CD14-positive monocyte (primary cell): Measurements from ENCODE around the gene MGLL. TPM values are rescaled to one million over a fixed set of nuclear protein-coding genes. Genes with fewer than 3 reads are reported as not detected.

Source experiments
- DNase-seq, 3 donors: peaks; one replicate each; pipeline ENCODE4 v3.0.0-alpha.2; 2011 to 2022
- H2AFZ ChIP-seq: 2 replicates; pipeline ENCODE4 v1.6.0; 2012; ENCODE audit warnings: mild to moderate bottlenecking, low read depth, low read length, inconsistent platforms; ENCODE audit not compliant: insufficient read depth, poor library complexity, severe bottlenecking
- H3K27ac ChIP-seq, 2 donors: 1 replicate in 1 of 2; 2 replicates in 1 of 2; pipeline ENCODE4 v1.5.1; 2012 to 2013; ENCODE audit warnings: low read length in 2 of 2, control low read depth in 1 of 2, inconsistent platforms in 1 of 2, low read depth in 1 of 2, mild to moderate bottlenecking in 1 of 2
- H3K27me3 ChIP-seq, 2 donors: one replicate each; pipeline versions ENCODE4 v1.6.0 to v1.6.1; 2011 to 2013; ENCODE audit warnings: low read length in 2 of 2; ENCODE audit not compliant: control insufficient read depth in 2 of 2, insufficient read depth in 2 of 2
- H3K36me3 ChIP-seq, 2 donors: replicated peaks in 1 of 2; 1 replicate in 1 of 2; 2 replicates in 1 of 2; pipeline versions ENCODE4 v1.5.1 to v1.6.1; 2012 to 2013; ENCODE audit warnings: low read length in 2 of 2, control low read depth in 1 of 2, inconsistent platforms in 1 of 2, mild to moderate bottlenecking in 1 of 2; ENCODE audit not compliant: insufficient read depth in 2 of 2, control insufficient read depth in 1 of 2
- H3K4me1 ChIP-seq, 2 donors: 1 replicate in 1 of 2; 2 replicates in 1 of 2; pipeline versions ENCODE4 v1.5.1 to v1.6.1; 2012 to 2013; ENCODE audit warnings: low read length in 2 of 2, control low read depth in 1 of 2, inconsistent platforms in 1 of 2, mild to moderate bottlenecking in 1 of 2, moderate library complexity in 1 of 2; ENCODE audit not compliant: insufficient read depth in 2 of 2, control insufficient read depth in 1 of 2
- H3K4me2 ChIP-seq: replicated peaks from 2 replicates; pipeline ENCODE3; 2012; ENCODE audit warnings: low read length, moderate library complexity, mild to moderate bottlenecking; ENCODE audit not compliant: poor library complexity, severe bottlenecking; ENCODE audit errors: extremely low read depth
- H3K4me3 ChIP-seq, 3 experiments: fragments of 200-600 bp in 1 of 3; sonication (generic) in 1 of 3; replicated peaks in 1 of 3; 1 replicate in 2 of 3; 2 replicates in 1 of 3; pipeline ENCODE4 v1.5.1; 2011 to 2013; ENCODE audit warnings: low read length in 3 of 3, mild to moderate bottlenecking in 3 of 3, control low read depth in 2 of 3, low read depth in 2 of 3, inconsistent platforms in 1 of 3, moderate library complexity in 1 of 3
- H3K79me2 ChIP-seq: 2 replicates; pipeline ENCODE4 v1.6.0; 2012; ENCODE audit warnings: mild to moderate bottlenecking, control low read depth, inconsistent platforms, low read length, moderate library complexity; ENCODE audit not compliant: insufficient read depth
- H3K9ac ChIP-seq: 2 replicates; pipeline ENCODE4 v1.6.0; 2017; ENCODE audit warnings: low read length, mild to moderate bottlenecking; ENCODE audit not compliant: insufficient read depth, poor library complexity, severe bottlenecking
- H3K9me3 ChIP-seq, 2 donors: replicated peaks in 1 of 2; 1 replicate in 1 of 2; 2 replicates in 1 of 2; pipeline versions ENCODE4 v1.5.1 to v1.6.1; 2012 to 2013; ENCODE audit warnings: low read length in 2 of 2, control low read depth in 1 of 2; ENCODE audit not compliant: control insufficient read depth in 1 of 2, insufficient read depth in 1 of 2
- H4K20me1 ChIP-seq: 2 replicates; pipeline ENCODE4 v1.6.0; 2012; ENCODE audit warnings: mild to moderate bottlenecking, low read length, control low read depth, moderate library complexity; ENCODE audit not compliant: insufficient read depth
- H3K27ac Mint-ChIP-seq, 7 donors: one replicate each; pipeline ENCODE4 v1.8.0; 2020; ENCODE audit warnings: mild to moderate bottlenecking in 7 of 7, mixed read lengths in 7 of 7, moderate library complexity in 6 of 7, inconsistent platforms in 2 of 7
- H3K27me3 Mint-ChIP-seq, 3 donors: one replicate each; pipeline ENCODE4 v1.8.0; 2021 to 2022; ENCODE audit warnings: low read depth in 3 of 3, mild to moderate bottlenecking in 3 of 3, mixed read lengths in 3 of 3, moderate library complexity in 3 of 3, inconsistent platforms in 1 of 3
- H3K36me3 Mint-ChIP-seq, 2 donors: one replicate each; pipeline ENCODE4 v1.8.0; 2020; ENCODE audit warnings: mixed read lengths in 2 of 2, inconsistent platforms in 1 of 2, mild to moderate bottlenecking in 1 of 2
- H3K4me1 Mint-ChIP-seq: one replicate; pipeline ENCODE4 v1.8.0; 2020; ENCODE audit warnings: mild to moderate bottlenecking, mixed read lengths
- H3K4me3 Mint-ChIP-seq, 2 donors: one replicate each; pipeline ENCODE4 v1.8.0; 2020; ENCODE audit warnings: mild to moderate bottlenecking in 2 of 2, mixed read lengths in 2 of 2, moderate library complexity in 1 of 2
- H3K9me3 Mint-ChIP-seq, 7 donors: one replicate each; pipeline ENCODE4 v1.8.0; 2020 to 2022; ENCODE audit warnings: mixed read lengths in 7 of 7, mild to moderate bottlenecking in 6 of 7, moderate library complexity in 6 of 7, inconsistent platforms in 2 of 7
- CTCF ChIP-seq: fragments of 200-600 bp; IDR thresholded peaks from one replicate; pipeline ENCODE4 v1.8.0; 2022; ENCODE audit warnings: antibody characterized with exemption, mild to moderate bottlenecking
- WGBS: methylation state at CpG from one replicate; pipeline ENCODE4 v1.1.5; 2013; ENCODE audit warnings: missing lambda C conversion rate; ENCODE audit not compliant: insufficient coverage; 5-methylcytosine and 5-hydroxymethylcytosine counted together
- intact Hi-C, 2 donors: fragments of 100-400 bp; cut with micrococcal nuclease; formaldehyde crosslinking; loops; one replicate each; pipeline versions ENCODE4 v1.15.0 to v1.15.1; 2023
- polyA plus RNA-seq, 3 donors: library from polyadenylated mRNA; depleted of rRNA in 1 of 3; unstranded in 2 of 3; stranded (reverse) in 1 of 3; fragments of 300-500 nt in 2 of 3; fragments of >200 nt in 1 of 3; fragmentation: Illumina TruSeq in 2 of 3; gene quantifications; 1 replicate in 2 of 3; 2 replicates in 1 of 3; pipeline ENCODE4 v1.2.3, GENCODE V29; 2012 to 2021

MGLL gene
- polyA plus RNA-seq, 3 donors: 4.4 to 10.0 (median 6.4) TPM

- Histone ChIP-seq H3K36me3 (no peaks in the 10 kb centered on the region), H3K9me3 (no peaks in the 10 kb centered on the region), H3K4me2 (no peak overlapping the region), H3K27me3 (no peaks in the 10 kb centered on the region), H2AFZ (no peak overlapping the region), H3K4me3 (no peak overlapping the region), H3K9ac (no peak overlapping the region), H3K79me2 (no peaks in the 10 kb centered on the region), H3K27ac (no peak overlapping the region), H3K4me1 (peaks cover 14% of the 10 kb centered on the region in 2 donors), H4K20me1 (no peaks in the 10 kb centered on the region)
- no peak for TF ChIP-seq CTCF
- 68% methylated on average over 6 of the region's 12 CpGs for WGBS
- no peak for DNase-seq
- intact Hi-C loops: no loop called here
- Mint-ChIP-seq H3K4me3 (no peak overlapping the region), H3K27me3 (peaks cover 0 to 7% (median 0%) of the 10 kb centered on the region in 3 donors), H3K36me3 (no peaks in the 10 kb centered on the region), H3K9me3 (no peaks in the 10 kb centered on the region), H3K27ac (no peak overlapping the region), H3K4me1 (peaks cover 25% of the 10 kb centered on the region)
Observed at GRCh38 chr3:127784865-127785710, 37.2 kb downstream of the MGLL start.

GRCh38 chr3:127784283-127784682, 38.0 kb downstream of the MGLL start:
- no peaks in the 10 kb centered on the region for H3K9me3 ChIP-seq
- Mint-ChIP-seq H3K27me3 (peaks cover 0 to 7% (median 0%) of the 10 kb centered on the region in 3 donors), H3K4me1 (peaks cover 33% of the 10 kb centered on the region), H3K36me3 (no peaks in the 10 kb centered on the region), H3K9me3 (peaks cover 0 to 3% (median 0%) of the 10 kb centered on the region in 7 donors), H3K4me3 (no peak overlapping the region), H3K27ac (no peak overlapping the region)
- TF ChIP-seq CTCF: no peak
- no peak overlapping the region for H3K4me3 ChIP-seq
- H4K20me1 ChIP-seq: no peaks in the 10 kb centered on the region
- no peak overlapping the region for H3K9ac ChIP-seq
- 90% methylated on average over 4 of the region's 7 CpGs for WGBS
- no peak overlapping the region for H2AFZ ChIP-seq
- H3K4me2 ChIP-seq: no peak overlapping the region
- intact Hi-C loops: no loop called here
- no peaks in the 10 kb centered on the region for H3K27me3 ChIP-seq
- no peak overlapping the region for H3K27ac ChIP-seq
- DNase-seq: no peak
- H3K79me2 ChIP-seq: no peaks in the 10 kb centered on the region
- no peaks in the 10 kb centered on the region for H3K36me3 ChIP-seq
- H3K4me1 ChIP-seq: peaks cover 22% of the 10 kb centered on the region in 2 donors
